PC-3 (cell line): ENCODE measurements around the gene IL3RA. TPM values are rescaled to one million over a fixed set of nuclear protein-coding genes. Genes with fewer than 3 reads are reported as not detected.

ENCODE experiments used
- ATAC-seq: fragments of 200-7000 bp; cut with Tn5 transposase; 2 replicates; pipeline ENCODE4 v1.9.1; 2020; ENCODE audit warnings: mild to moderate bottlenecking, moderate library complexity
- BruUV-seq: library from RNA; stranded (reverse); fragments of 400-500 nt; replicated peaks from 2 replicates; lab custom pipeline; 2021; lab: Mats Ljungman, UMichigan
- CTCF ChIA-PET: fragments of 300-600 bp; sonication (Branson Sonifier 250); formaldehyde crosslinking; loops from one replicate; lab custom pipeline; 2022; ENCODE audit warnings: antibody characterized with exemption; lab: Charles Lee
- POLR2A ChIA-PET: fragments of 300-600 bp; sonication (Branson Sonifier 250); formaldehyde crosslinking; loops from one replicate; lab custom pipeline; 2022; ENCODE audit warnings: antibody characterized with exemption; ENCODE audit not compliant: unreplicated experiment; lab: Charles Lee
- DNase-seq: peaks from one replicate; pipeline ENCODE4 v3.0.0-alpha.2; 2015
- H2AFZ ChIP-seq: fragments of 300-600 bp; sonication (generic); 2 replicates; pipeline ENCODE4 v1.6.0; 2016; ENCODE audit warnings: antibody characterized with exemption, low read length
- H3F3A ChIP-seq: fragments of 300-600 bp; sonication (generic); one replicate; pipeline ENCODE4 v1.6.0; 2017; ENCODE audit warnings: antibody characterized with exemption, low read length, control low read depth, mild to moderate bottlenecking; ENCODE audit not compliant: unreplicated experiment
- H3K27ac ChIP-seq: fragments of 300-600 bp; sonication (generic); 2 replicates; pipeline ENCODE4 v1.5.1; 2016; ENCODE audit warnings: mild to moderate bottlenecking, low read length
- H3K27me3 ChIP-seq: fragments of 300-600 bp; sonication (generic); 2 replicates; pipeline ENCODE4 v1.6.1; 2016; ENCODE audit warnings: low read length, mixed read lengths
- H3K36me3 ChIP-seq: fragments of 300-600 bp; sonication (generic); 2 replicates; pipeline ENCODE4 v1.6.1; 2016; ENCODE audit warnings: low read depth, mixed run types, low read length, mixed read lengths
- H3K4me1 ChIP-seq: fragments of 300-600 bp; sonication (generic); 2 replicates; pipeline ENCODE4 v1.5.1; 2016; ENCODE audit warnings: low read length; ENCODE audit not compliant: insufficient read depth
- H3K4me2 ChIP-seq: fragments of 300-600 bp; sonication (generic); 2 replicates; pipeline ENCODE4 v1.6.0; 2016; ENCODE audit warnings: low read length
- H3K4me3 ChIP-seq: fragments of 300-600 bp; sonication (generic); 2 replicates; pipeline ENCODE4 v1.5.1; 2016; ENCODE audit warnings: mild to moderate bottlenecking, low read length, mixed read lengths
- H3K79me2 ChIP-seq: fragments of 300-600 bp; sonication (generic); 2 replicates; pipeline ENCODE4 v1.6.1; 2017; ENCODE audit warnings: low read length, mixed read lengths
- H3K9ac ChIP-seq: fragments of 300-600 bp; sonication (generic); 2 replicates; pipeline ENCODE4 v1.6.0; 2016; ENCODE audit warnings: mild to moderate bottlenecking, low read length
- H3K9me2 ChIP-seq: fragments of 300-600 bp; sonication (generic); replicated peaks from 2 replicates; pipeline ENCODE4 v1.6.1; 2016; ENCODE audit warnings: mixed run types, low read length, mixed read lengths
- H3K9me3 ChIP-seq: fragments of 300-600 bp; sonication (generic); 2 replicates; pipeline ENCODE4 v1.6.1; 2016; ENCODE audit warnings: low read length, mixed read lengths
- H4K20me1 ChIP-seq: fragments of 300-600 bp; sonication (generic); 2 replicates; pipeline ENCODE4 v1.6.1; 2016; ENCODE audit warnings: low read length, mixed read lengths
- CTCF ChIP-seq: fragments of 300-600 bp; sonication (generic); conservative IDR thresholded peaks from 2 replicates; pipeline ENCODE4 v1.5.1; 2017; ENCODE audit warnings: antibody characterized with exemption, low read depth, mild to moderate bottlenecking, low read length
- EZH2 ChIP-seq: fragments of 300-600 bp; sonication (generic); IDR thresholded peaks from one replicate; pipeline ENCODE4 v1.6.1; 2017; ENCODE audit warnings: antibody characterized with exemption, mild to moderate bottlenecking, low read length; ENCODE audit not compliant: unreplicated experiment
- EZH2phosphoT487 ChIP-seq: fragments of 300-600 bp; sonication (generic); IDR thresholded peaks from 2 replicates; pipeline ENCODE4 v1.6.1; 2018; ENCODE audit warnings: mild to moderate bottlenecking, antibody characterized with exemption, low read length, borderline replicate concordance
- intact Hi-C: fragments of 100-400 bp; cut with micrococcal nuclease; formaldehyde crosslinking; loops from 2 replicates; pipeline ENCODE4 v1.9.0; 2023
- total RNA-seq: library from RNA; depleted of rRNA; stranded (reverse); fragments of >200 nt; gene quantifications from 2 replicates; pipeline ENCODE4 v1.2.3, GENCODE V29; 2014

Gene IL3RA
- total RNA-seq, 1 experiment from 2014 or later: not detected

DNA sequence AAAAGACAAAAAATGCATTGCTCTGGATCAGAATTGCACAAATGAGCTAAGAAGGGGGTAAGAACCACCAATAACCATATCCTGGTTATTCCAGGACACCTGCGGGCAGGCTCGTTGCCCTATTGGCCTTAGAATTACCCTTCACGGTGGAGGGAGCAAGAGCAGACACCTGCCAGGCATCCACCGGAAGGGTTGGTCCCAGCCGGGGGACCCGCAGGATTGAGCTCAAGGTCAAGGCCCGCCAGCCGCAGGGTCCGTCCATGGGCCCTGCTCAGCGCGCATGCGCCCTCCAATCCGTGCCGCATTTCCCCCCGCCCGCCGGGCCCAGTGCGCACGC, 54.8 kb downstream of the IL3RA start:
- no peak overlapping the region for H2AFZ ChIP-seq
- TSS peak; percentile 36 for BruUV-seq
- H3K9ac ChIP-seq: peak overlapping the region; percentile 100
- H3K4me2 ChIP-seq: peak overlapping the region; percentile 96
- peak overlapping the region; percentile 97 for H3K4me3 ChIP-seq
- ChIA-PET POLR2A (no interaction called here), CTCF (no interaction called here)
- H3K9me3 ChIP-seq: no peaks in the 10 kb centered on the region
- no peaks in the 10 kb centered on the region for H3K27me3 ChIP-seq
- peaks cover 6% of the 10 kb centered on the region; the same call in 1 of the 2 replicates for H3K4me1 ChIP-seq
- ATAC-seq (no peak; the same call in 1 of the 2 replicates), DNase-seq (peak; percentile 76)
- intact Hi-C loops: no loop called here
- peaks cover 51% of the 10 kb centered on the region for H4K20me1 ChIP-seq
- H3K79me2 ChIP-seq: peaks cover 72% of the 10 kb centered on the region
- TF ChIP-seq EZH2: no peak
- no peak for TF ChIP-seq EZH2phosphoT487
- TF ChIP-seq CTCF: no peak
- no peaks in the 10 kb centered on the region for H3F3A ChIP-seq
- H3K9me2 ChIP-seq: no peaks in the 10 kb centered on the region
- H3K27ac ChIP-seq: peak overlapping the region; percentile 96
- H3K36me3 ChIP-seq: peaks cover 44% of the 10 kb centered on the region

DNA sequence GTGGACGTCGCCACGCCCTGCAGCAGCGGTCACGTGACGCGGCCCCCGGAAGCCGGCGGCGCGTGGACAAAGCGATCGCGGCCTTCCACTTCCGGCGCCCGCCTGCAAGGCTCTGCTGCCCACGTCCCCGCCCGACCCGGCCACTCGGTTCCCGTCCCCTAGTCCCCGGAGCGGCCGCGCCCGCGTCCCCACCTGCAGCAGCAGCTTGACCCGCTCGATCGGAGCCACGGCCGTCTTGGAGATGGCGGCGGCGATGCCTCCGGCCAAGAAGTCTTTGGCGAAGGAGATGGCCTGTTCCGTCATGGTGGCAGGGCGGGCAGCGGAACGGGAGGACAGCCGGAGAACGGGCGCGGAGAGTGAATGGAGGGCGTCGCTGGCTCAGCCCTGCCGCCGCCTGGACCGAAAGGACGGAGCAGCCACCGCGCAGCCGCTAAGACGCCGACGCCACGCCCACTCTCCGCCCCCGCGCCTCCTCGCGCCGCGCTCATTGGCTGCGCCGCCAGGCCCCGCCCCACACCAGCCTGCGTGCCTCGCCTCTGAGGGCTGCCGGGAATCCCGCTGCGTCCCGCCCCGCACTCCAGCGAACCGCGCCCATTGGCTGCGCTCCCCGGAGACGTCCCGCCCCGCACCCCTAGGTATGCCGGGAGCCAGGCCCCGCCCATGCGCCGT, 55.3 kb downstream of the IL3RA start, which contains the start of gene SLC25A6:
Gene SLC25A6 (minus strand): TSS at position 407 of the 669 bp plus-strand sequence. CDS start 104 bp downstream, at position 303.
- Histone ChIP-seq H3K9ac (peak within 1 kb of the TSS; percentile 100), H3K36me3 (peaks cover 39% of the 10 kb centered on the region), H3K9me2 (no peaks in the 10 kb centered on the region), H3K4me1 (peaks cover 6% of the 10 kb centered on the region; the same call in 1 of the 2 replicates), H3K4me3 (peak within 1 kb of the TSS; percentile 97), H2AFZ (peak within 1 kb of the TSS; percentile 69), H3K4me2 (peak within 1 kb of the TSS; percentile 96), H3K27me3 (no peaks in the 10 kb centered on the region), H3K27ac (peak within 1 kb of the TSS; percentile 97), H3K79me2 (peaks cover 72% of the 10 kb centered on the region), H3F3A (no peaks in the 10 kb centered on the region), H3K9me3 (no peaks in the 10 kb centered on the region), H4K20me1 (peaks cover 46% of the 10 kb centered on the region)
- no peak for TF ChIP-seq EZH2
- no peak for TF ChIP-seq CTCF
- no peak for TF ChIP-seq EZH2phosphoT487
- ATAC-seq (peak; percentile 96), DNase-seq (peak; percentile 94)
- intact Hi-C loops: no loop called here
- no TSS peak for BruUV-seq
- ChIA-PET POLR2A (no interaction called here), CTCF (no interaction called here)
